Cardiac muscle cell (in vitro differentiated cells and primary cell): ENCODE results near the gene CFAP99. TPM values are rescaled to one million over a fixed set of nuclear protein-coding genes. Genes with fewer than 3 reads are reported as not detected.

ENCODE experiments used
- DNase-seq, 2 donors: peaks; one replicate each; pipeline versions ENCODE4 v3.0.0 to v3.0.0-alpha.2; 2010 to 2017; ENCODE audit warnings: low read depth in 1 of 2, low spot score in 1 of 2
- H3K27ac ChIP-seq: fragments of 200-600 bp; sonication (generic); 2 replicates; pipeline ENCODE4 v1.5.1; 2016
- H3K27me3 ChIP-seq: fragments of 200-600 bp; sonication (generic); 2 replicates; pipeline ENCODE4 v1.6.0; 2016; ENCODE audit warnings: control low read depth
- H3K36me3 ChIP-seq: fragments of 200-600 bp; sonication (generic); 2 replicates; pipeline ENCODE4 v1.5.1; 2016; ENCODE audit warnings: control low read depth
- H3K4me1 ChIP-seq: fragments of 200-600 bp; sonication (generic); 2 replicates; pipeline ENCODE4 v1.8.1; 2017; ENCODE audit warnings: low read depth, mild to moderate bottlenecking, mixed run types
- H3K4me3 ChIP-seq: fragments of 200-600 bp; sonication (generic); 2 replicates; pipeline ENCODE4 v1.5.1; 2016; ENCODE audit warnings: mild to moderate bottlenecking
- H3K9me3 ChIP-seq: fragments of 200-600 bp; sonication (generic); 2 replicates; pipeline ENCODE4 v1.5.1; 2017; ENCODE audit warnings: low read depth, mild to moderate bottlenecking, control low read depth
- polyA plus RNA-seq: library from polyadenylated mRNA; unstranded; fragments of >200 nt; fragmentation: Nextera tagmentation; extraction: Ambion mirVana; gene quantifications from 2 replicates; pipeline ENCODE4 v1.2.1, GENCODE V29; 2016
- total RNA-seq: library from RNA; depleted of rRNA; stranded (reverse); fragments of >200 nt; gene quantifications from 2 replicates; pipeline ENCODE4 v1.2.3, GENCODE V29; 2016
- TF ChIP-seq, protein P1 (sequence below): IDR thresholded peaks from 2 replicates; pipeline ENCODE4 v1.5.1; 2012; ENCODE audit warnings: low read depth, mild to moderate bottlenecking, low read length

Gene CFAP99
- total and polyA plus RNA-seq, 2 experiments from 2014 or later = 0.10 TPM; not detected in 1

DNA sequence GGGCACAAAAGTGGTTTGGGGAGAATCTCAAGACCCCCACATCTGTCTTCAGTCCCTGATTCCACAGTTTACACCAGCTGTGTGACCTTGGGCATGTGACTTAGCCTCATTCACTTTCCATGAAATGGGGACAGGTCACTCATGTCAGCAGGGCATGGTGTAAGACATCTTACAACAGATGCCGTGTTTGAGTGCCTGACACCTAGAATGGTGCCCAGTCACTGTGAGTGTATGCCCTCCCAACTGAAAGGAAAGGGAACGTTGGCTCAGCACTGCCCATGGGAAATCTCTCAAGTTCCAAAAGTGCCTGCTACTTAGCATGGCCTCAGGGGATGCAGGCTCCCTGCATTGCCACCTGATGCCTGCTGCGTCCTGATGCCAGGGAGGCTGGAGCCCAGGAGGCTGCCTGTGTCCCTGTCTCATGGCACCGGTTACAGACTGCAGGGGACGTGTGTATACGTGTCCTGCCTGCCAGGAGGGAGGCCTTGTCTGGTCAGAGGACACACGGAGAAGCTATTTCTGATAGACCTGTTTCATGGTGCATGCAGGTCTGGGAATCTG is 82.4 kb downstream of the CFAP99 start:
- Histone ChIP-seq H3K27me3 (no peaks in the 10 kb centered on the region), H3K4me1 (no peaks in the 10 kb centered on the region), H3K36me3 (peaks cover 44% of the 10 kb centered on the region), H3K27ac (no peak overlapping the region), H3K9me3 (no peaks in the 10 kb centered on the region), H3K4me3 (no peak overlapping the region)
- TF ChIP-seq, protein P1, sequence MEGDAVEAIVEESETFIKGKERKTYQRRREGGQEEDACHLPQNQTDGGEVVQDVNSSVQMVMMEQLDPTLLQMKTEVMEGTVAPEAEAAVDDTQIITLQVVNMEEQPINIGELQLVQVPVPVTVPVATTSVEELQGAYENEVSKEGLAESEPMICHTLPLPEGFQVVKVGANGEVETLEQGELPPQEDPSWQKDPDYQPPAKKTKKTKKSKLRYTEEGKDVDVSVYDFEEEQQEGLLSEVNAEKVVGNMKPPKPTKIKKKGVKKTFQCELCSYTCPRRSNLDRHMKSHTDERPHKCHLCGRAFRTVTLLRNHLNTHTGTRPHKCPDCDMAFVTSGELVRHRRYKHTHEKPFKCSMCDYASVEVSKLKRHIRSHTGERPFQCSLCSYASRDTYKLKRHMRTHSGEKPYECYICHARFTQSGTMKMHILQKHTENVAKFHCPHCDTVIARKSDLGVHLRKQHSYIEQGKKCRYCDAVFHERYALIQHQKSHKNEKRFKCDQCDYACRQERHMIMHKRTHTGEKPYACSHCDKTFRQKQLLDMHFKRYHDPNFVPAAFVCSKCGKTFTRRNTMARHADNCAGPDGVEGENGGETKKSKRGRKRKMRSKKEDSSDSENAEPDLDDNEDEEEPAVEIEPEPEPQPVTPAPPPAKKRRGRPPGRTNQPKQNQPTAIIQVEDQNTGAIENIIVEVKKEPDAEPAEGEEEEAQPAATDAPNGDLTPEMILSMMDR = no peak
- no peak for DNase-seq

DNA sequence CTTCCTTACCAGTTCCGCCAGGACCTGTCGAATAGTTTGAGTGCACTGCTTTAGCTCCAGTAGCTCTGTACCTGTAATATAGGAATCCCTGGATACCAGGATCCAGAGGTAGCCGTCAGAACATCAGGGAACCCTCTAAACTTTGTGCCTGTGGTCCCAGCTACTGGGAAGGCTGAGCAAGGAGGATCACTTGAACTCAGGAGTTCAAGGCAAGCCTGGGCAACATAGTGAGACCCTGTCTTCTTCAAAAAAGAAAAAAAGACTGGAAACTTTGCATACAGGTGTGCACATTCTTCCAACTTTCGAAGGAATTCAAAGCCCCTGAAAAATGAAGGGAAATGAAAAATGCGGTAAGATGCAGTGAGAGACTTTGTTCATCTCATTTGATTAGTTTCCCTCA is 85.1 kb downstream of the CFAP99 start:
- Histone ChIP-seq H3K36me3 (peaks cover 31% of the 10 kb centered on the region), H3K9me3 (no peaks in the 10 kb centered on the region), H3K27ac (no peak overlapping the region), H3K4me1 (no peaks in the 10 kb centered on the region), H3K4me3 (no peak overlapping the region), H3K27me3 (no peaks in the 10 kb centered on the region)
- TF ChIP-seq, protein P1 = no peak
- DNase-seq = no peak

DNA sequence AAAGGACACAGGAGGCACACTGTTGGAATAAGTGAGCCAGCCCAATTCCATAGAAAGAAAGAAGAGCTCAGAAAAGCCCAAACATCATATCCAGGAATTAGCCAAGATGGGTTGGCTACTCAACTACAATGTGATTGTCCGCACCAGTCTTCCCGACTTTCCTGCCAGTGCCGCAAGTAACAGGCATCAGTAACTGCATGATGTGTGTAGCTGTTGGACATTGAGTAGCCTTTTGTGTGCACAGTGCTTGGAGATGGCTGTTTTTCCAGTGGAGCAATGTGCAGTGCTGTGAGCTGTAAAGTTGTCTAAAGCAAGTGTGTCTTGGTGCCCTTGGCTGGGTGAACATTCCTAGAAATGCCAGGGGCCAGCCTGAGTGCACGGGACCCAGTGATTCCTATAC is 88.5 kb downstream of the CFAP99 start:
- Histone ChIP-seq H3K27me3 (no peaks in the 10 kb centered on the region), H3K36me3 (peaks cover 13% of the 10 kb centered on the region), H3K4me1 (no peaks in the 10 kb centered on the region), H3K4me3 (no peak overlapping the region), H3K27ac (peak overlapping the region; percentile 39), H3K9me3 (no peaks in the 10 kb centered on the region)
- TF ChIP-seq, protein P1 = no peak
- DNase-seq = no peak

DNA sequence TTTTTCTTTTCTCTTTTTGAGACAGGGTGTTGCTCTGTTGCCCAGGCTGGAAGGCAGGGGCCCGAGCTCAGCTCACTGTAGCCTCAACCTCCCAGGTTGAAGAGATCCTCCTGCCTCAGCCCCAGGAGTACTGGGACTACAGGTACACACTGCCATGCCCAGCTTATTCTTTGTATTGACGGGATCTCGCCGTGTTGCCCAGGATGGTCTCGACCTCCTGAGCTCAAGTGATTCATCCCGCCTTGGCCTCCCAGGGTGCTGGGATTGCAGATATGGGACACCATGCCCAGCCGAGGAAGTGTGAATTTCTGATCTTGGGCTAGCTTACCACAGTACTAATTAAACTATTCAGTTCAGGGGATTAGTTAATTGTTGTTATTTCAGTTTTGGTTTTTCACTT is 89.1 kb downstream of the CFAP99 start:
- H3K36me3 ChIP-seq = peaks cover 17% of the 10 kb centered on the region
- no peak overlapping the region for H3K27ac ChIP-seq
- no peaks in the 10 kb centered on the region for H3K4me1 ChIP-seq
- TF ChIP-seq, protein P1 = no peak
- H3K27me3 ChIP-seq = no peaks in the 10 kb centered on the region
- no peak overlapping the region for H3K4me3 ChIP-seq
- no peak for DNase-seq
- no peaks in the 10 kb centered on the region for H3K9me3 ChIP-seq

DNA sequence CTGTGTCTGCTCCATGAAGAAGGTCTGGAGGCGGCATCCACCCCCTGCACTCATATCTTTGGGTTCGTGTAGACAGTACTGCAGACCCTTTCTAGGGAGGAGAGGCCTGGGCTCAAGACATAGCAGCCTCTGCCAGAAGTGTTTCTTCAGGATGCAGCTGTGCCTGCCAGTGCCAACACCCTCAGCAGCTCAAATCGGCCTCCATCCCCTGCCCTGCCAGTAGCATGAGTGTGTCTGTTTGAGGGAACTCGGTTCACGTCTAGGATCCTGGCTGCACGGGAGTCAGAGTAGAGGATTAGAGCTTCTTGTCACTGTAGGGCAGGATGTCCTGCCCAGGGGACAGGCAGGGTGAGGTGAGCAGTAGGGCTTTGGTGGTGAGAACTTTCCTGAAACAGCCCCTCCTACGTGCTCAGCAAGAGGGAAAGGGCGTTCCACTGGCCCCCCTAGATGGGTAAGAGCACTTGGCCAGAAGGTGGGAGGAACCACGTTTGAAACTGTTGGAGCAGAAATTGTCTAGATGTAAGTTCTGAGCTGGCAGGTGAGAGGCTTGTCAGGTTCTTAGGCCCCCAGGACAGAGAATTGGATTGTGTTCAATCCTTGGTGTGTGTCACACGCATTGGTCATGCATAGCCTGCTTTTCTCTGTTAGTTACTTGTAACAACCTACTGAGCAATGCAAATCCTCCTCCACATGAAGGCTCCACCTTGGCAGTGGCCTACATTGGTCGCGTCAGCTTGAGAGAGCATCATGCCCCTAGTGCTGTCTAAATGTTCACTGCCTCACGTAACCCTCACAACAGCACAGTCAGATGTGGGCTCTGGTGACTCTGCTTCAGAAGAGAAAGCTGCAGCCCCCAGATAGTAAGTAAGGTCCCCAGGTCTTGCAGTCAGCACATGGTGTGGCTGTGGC is 91.8 kb downstream of the CFAP99 start:
- no peak overlapping the region for H3K4me3 ChIP-seq
- no peaks in the 10 kb centered on the region for H3K4me1 ChIP-seq
- TF ChIP-seq, protein P1 = no peak
- H3K27ac ChIP-seq = no peak overlapping the region
- no peaks in the 10 kb centered on the region for H3K27me3 ChIP-seq
- DNase-seq = no peak
- H3K36me3 ChIP-seq = peaks cover 30% of the 10 kb centered on the region
- H3K9me3 ChIP-seq = no peaks in the 10 kb centered on the region
